Rectal smooth muscle tissue (tissue), 1 donor: Measurements from ENCODE around the gene BICC1.

Experiments used
- H3K27ac ChIP-seq: one replicate; pipeline ENCODE4 v1.7.0; 2013; ENCODE audit warnings: low read depth, low read length, inconsistent platforms
- H3K27me3 ChIP-seq: one replicate; pipeline ENCODE4 v1.7.0; 2013; ENCODE audit warnings: low read length; ENCODE audit not compliant: control insufficient read depth, insufficient read depth
- H3K36me3 ChIP-seq: one replicate; pipeline ENCODE4 v1.7.0; 2013; ENCODE audit warnings: low read length; ENCODE audit not compliant: control insufficient read depth, insufficient read depth
- H3K4me1 ChIP-seq: one replicate; pipeline ENCODE4 v1.7.0; 2013; ENCODE audit warnings: low read length; ENCODE audit not compliant: control insufficient read depth, insufficient read depth
- H3K4me3 ChIP-seq: one replicate; pipeline ENCODE4 v1.7.0; 2013; ENCODE audit warnings: low read length
- H3K9ac ChIP-seq: one replicate; pipeline ENCODE4 v1.7.0; 2013; ENCODE audit warnings: low read length

Gene BICC1

GRCh38 chr10:58632216-58632615 is 119.5 kb downstream of the BICC1 start:
- H3K9ac ChIP-seq: no peak overlapping the region
- H3K27me3 ChIP-seq: no peaks in the 10 kb centered on the region
- no peaks in the 10 kb centered on the region for H3K4me1 ChIP-seq
- no peaks in the 10 kb centered on the region for H3K36me3 ChIP-seq
- no peak overlapping the region for H3K27ac ChIP-seq
- H3K4me3 ChIP-seq: no peak overlapping the region

- H3K4me3 ChIP-seq: no peak overlapping the region
- no peaks in the 10 kb centered on the region for H3K36me3 ChIP-seq
- H3K9ac ChIP-seq: no peak overlapping the region
- H3K4me1 ChIP-seq: no peaks in the 10 kb centered on the region
- no peaks in the 10 kb centered on the region for H3K27me3 ChIP-seq
- no peak overlapping the region for H3K27ac ChIP-seq
Observed at GRCh38 chr10:58637352-58637751, 124.7 kb downstream of the BICC1 start.

GRCh38 chr10:58638388-58638787 is 125.7 kb downstream of the BICC1 start:
- Histone ChIP-seq H3K9ac (no peak overlapping the region), H3K27ac (no peak overlapping the region)

GRCh38 chr10:58641095-58641531 is 128.4 kb downstream of the BICC1 start:
- no peaks in the 10 kb centered on the region for H3K36me3 ChIP-seq
- no peaks in the 10 kb centered on the region for H3K27me3 ChIP-seq
- no peaks in the 10 kb centered on the region for H3K4me1 ChIP-seq
- no peak overlapping the region for H3K9ac ChIP-seq
- no peak overlapping the region for H3K27ac ChIP-seq
- no peak overlapping the region for H3K4me3 ChIP-seq

More at GRCh38 chr10:58638388-58638787, 125.7 kb downstream of the BICC1 start:
- H3K4me3 ChIP-seq: no peak overlapping the region
- H3K27me3 ChIP-seq: no peaks in the 10 kb centered on the region
- H3K4me1 ChIP-seq: no peaks in the 10 kb centered on the region
- no peaks in the 10 kb centered on the region for H3K36me3 ChIP-seq

- Histone ChIP-seq H3K9ac (no peak overlapping the region), H3K27ac (no peak overlapping the region), H3K27me3 (no peaks in the 10 kb centered on the region), H3K4me3 (no peak overlapping the region), H3K36me3 (no peaks in the 10 kb centered on the region), H3K4me1 (no peaks in the 10 kb centered on the region)
Observed at GRCh38 chr10:58641708-58642107, 129.0 kb downstream of the BICC1 start.

GRCh38 chr10:58642283-58642682 is 129.6 kb downstream of the BICC1 start:
- no peaks in the 10 kb centered on the region for H3K4me1 ChIP-seq
- no peaks in the 10 kb centered on the region for H3K27me3 ChIP-seq
- no peak overlapping the region for H3K27ac ChIP-seq
- H3K4me3 ChIP-seq: no peak overlapping the region
- H3K36me3 ChIP-seq: no peaks in the 10 kb centered on the region
- H3K9ac ChIP-seq: no peak overlapping the region

- Histone ChIP-seq H3K36me3 (no peaks in the 10 kb centered on the region), H3K27ac (peak overlapping the region; percentile 14), H3K9ac (no peak overlapping the region), H3K27me3 (no peaks in the 10 kb centered on the region), H3K4me1 (no peaks in the 10 kb centered on the region), H3K4me3 (no peak overlapping the region)
Observed at GRCh38 chr10:58642916-58643428, 130.3 kb downstream of the BICC1 start.

GRCh38 chr10:58644311-58644710 is 131.6 kb downstream of the BICC1 start:
- Histone ChIP-seq H3K27me3 (no peaks in the 10 kb centered on the region), H3K36me3 (no peaks in the 10 kb centered on the region), H3K4me1 (no peaks in the 10 kb centered on the region), H3K9ac (no peak overlapping the region), H3K27ac (peak overlapping the region; percentile 3), H3K4me3 (no peak overlapping the region)

- no peak overlapping the region for H3K27ac ChIP-seq
- no peaks in the 10 kb centered on the region for H3K4me1 ChIP-seq
- H3K9ac ChIP-seq: no peak overlapping the region
- H3K27me3 ChIP-seq: no peaks in the 10 kb centered on the region
- H3K4me3 ChIP-seq: no peak overlapping the region
- H3K36me3 ChIP-seq: no peaks in the 10 kb centered on the region
Observed at GRCh38 chr10:58645416-58646146, 132.9 kb downstream of the BICC1 start.

GRCh38 chr10:58647376-58648112 is 134.9 kb downstream of the BICC1 start:
- Histone ChIP-seq H3K36me3 (no peaks in the 10 kb centered on the region), H3K4me1 (peaks cover 7% of the 10 kb centered on the region), H3K27ac (no peak overlapping the region), H3K4me3 (no peak overlapping the region), H3K27me3 (no peaks in the 10 kb centered on the region), H3K9ac (no peak overlapping the region)

- Histone ChIP-seq H3K9ac (no peak overlapping the region), H3K36me3 (no peaks in the 10 kb centered on the region), H3K27me3 (no peaks in the 10 kb centered on the region), H3K27ac (no peak overlapping the region), H3K4me1 (peaks cover 7% of the 10 kb centered on the region), H3K4me3 (no peak overlapping the region)
Observed at GRCh38 chr10:58648131-58648530, 135.5 kb downstream of the BICC1 start.

- Histone ChIP-seq H3K4me3 (no peak overlapping the region), H3K4me1 (peaks cover 7% of the 10 kb centered on the region), H3K27ac (no peak overlapping the region)
Observed at GRCh38 chr10:58651040-58651439, 138.4 kb downstream of the BICC1 start.

More at GRCh38 chr10:58651040-58651439, 138.4 kb downstream of the BICC1 start:
- Histone ChIP-seq H3K27me3 (no peaks in the 10 kb centered on the region), H3K9ac (no peak overlapping the region), H3K36me3 (no peaks in the 10 kb centered on the region)
